ENCODE data around the gene C1orf167.

C1orf167 gene, protein sequence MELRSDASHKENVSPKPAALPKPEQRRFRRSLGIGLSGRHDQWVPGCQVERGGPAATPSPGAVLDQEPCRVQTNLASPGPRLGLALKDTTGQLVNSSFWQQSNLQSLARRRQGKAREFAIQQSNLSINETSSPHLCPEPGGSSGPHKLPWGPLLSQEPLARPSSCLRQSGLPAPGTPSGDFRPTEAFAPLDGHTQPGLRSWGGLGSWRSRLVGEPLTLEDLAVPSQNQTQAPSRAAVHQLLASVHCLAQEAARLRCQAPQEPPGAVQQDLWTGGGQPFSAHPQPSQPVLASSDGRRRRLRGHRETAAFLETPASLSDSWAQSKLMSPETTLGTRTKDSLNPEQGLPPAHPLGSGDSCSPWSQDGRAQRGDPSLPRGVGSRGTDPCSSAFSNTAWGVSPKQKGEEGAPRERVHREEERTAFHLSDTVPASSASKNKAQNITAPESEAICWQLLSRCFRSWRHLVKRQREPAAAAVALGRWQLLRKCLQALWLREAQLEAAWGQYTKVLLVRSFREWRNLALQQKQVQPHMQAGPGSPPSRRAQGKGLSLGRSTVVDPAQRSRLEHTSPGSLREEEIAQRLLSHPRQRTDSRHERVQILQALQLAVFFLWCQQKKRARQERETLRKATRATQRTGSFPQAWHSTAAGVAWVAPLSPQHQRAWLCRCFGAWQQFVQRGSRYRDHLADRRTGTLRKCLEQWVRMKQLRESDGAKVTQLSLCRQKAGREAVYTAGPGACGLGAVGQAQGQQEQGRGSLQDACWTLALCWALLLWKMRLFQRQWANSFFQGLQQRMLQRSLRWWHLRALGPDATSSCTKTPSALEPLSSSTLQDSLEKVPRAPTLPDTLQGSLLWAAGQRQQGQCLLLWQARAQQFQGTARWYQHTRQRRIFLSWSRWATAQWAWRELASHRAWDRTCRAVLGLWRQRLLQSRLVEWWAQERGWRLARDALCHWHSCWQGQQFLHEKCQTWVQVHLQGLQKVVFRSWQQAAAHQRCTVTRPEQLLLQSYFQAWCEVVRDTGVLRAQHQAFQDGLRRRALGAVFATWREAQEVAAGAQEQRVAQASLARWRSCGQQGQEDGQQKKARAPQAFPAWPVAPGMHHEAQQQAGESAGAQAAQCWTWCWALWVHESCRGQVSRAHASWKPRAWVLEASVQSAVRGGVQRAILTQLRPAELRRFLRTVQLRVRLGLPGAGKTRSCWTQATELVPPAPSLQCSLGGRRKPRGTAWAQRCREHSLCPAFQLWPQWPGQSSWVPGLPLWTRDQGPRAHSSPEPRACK (N-terminal part only)

GRCh38 chr1:11761988-11762406, at the start of gene C1orf167:
Gene C1orf167 (plus strand): TSS chr1:11762193. CDS start chr1:11764401, 2,208 bp downstream.
- H3K4me3 ChIP-seq (ENCODE audit: low read depth, low read length) = no peak within 1 kb of the TSS
- no peak for DNase-seq (ENCODE audit: low read depth)
- TF ChIP-seq CTCF (IDR thresholded peaks at IDR 0.05; ENCODE audit: control insufficient read depth, extremely low read depth, insufficient read depth) = no peak

- DNase-seq (ENCODE audit: low read depth) = no peak
- H3K4me3 ChIP-seq (ENCODE audit: low read depth, low read length) = no peak overlapping the region
- TF ChIP-seq CTCF (IDR thresholded peaks at IDR 0.05; ENCODE audit: control insufficient read depth, extremely low read depth, insufficient read depth) = no peak
Observed at GRCh38 chr1:11712285-11712684, 49.7 kb upstream of the C1orf167 start.

GRCh38 chr1:11713095-11713494, 48.9 kb upstream of the C1orf167 start:
- no peak overlapping the region for H3K4me3 ChIP-seq (ENCODE audit: low read depth, low read length)
- no peak for DNase-seq (ENCODE audit: low read depth)
- TF ChIP-seq CTCF (IDR thresholded peaks at IDR 0.05; ENCODE audit: control insufficient read depth, extremely low read depth, insufficient read depth) = no peak

DNA sequence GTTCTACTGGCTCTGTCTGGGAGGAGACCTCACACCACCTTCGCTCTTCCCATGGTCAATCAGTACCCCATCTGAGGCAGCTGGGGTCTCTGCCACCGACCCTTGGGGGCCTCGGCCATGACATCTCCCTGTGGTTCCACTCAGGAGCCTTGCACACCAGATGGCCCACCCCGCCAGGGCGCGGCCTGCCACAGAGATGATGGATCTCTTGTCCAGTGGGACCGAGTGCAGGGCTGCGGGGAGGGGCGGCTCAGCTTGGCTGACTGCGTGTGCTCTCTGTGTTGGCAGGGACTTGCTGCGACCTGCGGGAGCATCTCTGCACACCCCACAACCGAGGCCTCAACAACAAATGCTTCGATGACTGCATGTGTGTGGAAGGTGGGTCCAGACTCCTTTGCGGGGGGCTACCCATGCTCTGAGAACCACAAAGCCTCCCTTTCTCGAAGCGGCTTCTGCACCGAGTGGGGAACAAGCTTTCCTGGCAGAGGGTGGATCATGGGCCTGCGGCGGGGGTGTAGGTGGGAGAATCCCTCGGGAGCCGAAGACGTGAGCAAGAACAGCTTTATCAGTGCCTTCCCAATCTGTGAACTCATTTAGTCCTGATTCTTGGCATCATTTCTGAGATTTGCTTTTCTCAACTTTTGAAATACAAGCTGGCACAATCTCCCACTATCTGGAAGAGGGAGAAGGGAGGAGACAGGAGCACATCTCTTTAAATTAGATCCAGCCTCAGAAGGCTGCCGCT, 47.0 kb upstream of the C1orf167 start:
- H3K4me3 ChIP-seq (ENCODE audit: low read depth, low read length) = no peak overlapping the region
- DNase-seq (ENCODE audit: low read depth) = no peak
- TF ChIP-seq CTCF (IDR thresholded peaks at IDR 0.05; ENCODE audit: control insufficient read depth, extremely low read depth, insufficient read depth) = no peak

- no peak for DNase-seq (ENCODE audit: low read depth)
- no peak overlapping the region for H3K4me3 ChIP-seq (ENCODE audit: low read depth, low read length)
- peak; percentile 96 for TF ChIP-seq CTCF (IDR thresholded peaks at IDR 0.05; ENCODE audit: control insufficient read depth, extremely low read depth, insufficient read depth)
Observed at GRCh38 chr1:11719313-11720032, 42.5 kb upstream of the C1orf167 start.
